MM.1S (cell line): ENCODE measurements around the gene ARHGEF5.

Experiments used
- CTCF ChIP-seq: fragments of 300-600 bp; sonication (generic); IDR thresholded peaks from 2 replicates; pipeline ENCODE4 v1.5.1; 2016; ENCODE audit warnings: antibody characterized with exemption, low read length, mixed read lengths
- EZH2phosphoT487 ChIP-seq: fragments of 300-600 bp; sonication (generic); IDR thresholded peaks from 2 replicates; pipeline ENCODE4 v1.6.1; 2018; ENCODE audit warnings: antibody characterized with exemption, low read length

- TF ChIP-seq CTCF, result no peak
- no peak for TF ChIP-seq EZH2phosphoT487
Measured at GRCh38 chr7:144397086-144397485, 41.9 kb downstream of the ARHGEF5 start.
